AG04450 (cell line): ENCODE data around the gene LZTS3. TPM values are rescaled to one million over a fixed set of nuclear protein-coding genes. Genes with fewer than 3 reads are reported as not detected.
"Not testable (repeated sequence)": the region's sequence is repeated elsewhere in the genome, so short reads cannot be mapped to it uniquely, and the experiment has no call there.

Experiments
- CTCF ChIA-PET: fragments of 300-600, 350-600 bp; formaldehyde crosslinking; extraction: SDS; loops from one replicate; lab custom pipeline; 2022; ENCODE audit warnings: antibody characterized with exemption, inconsistent platforms; lab: Charles Lee
- POLR2A ChIA-PET: fragments of 350-600 bp; formaldehyde crosslinking; extraction: SDS; loops from one replicate; lab custom pipeline; 2021; ENCODE audit warnings: antibody characterized with exemption, inconsistent platforms; lab: Yijun Ruan, JAX
- DNase-seq: peaks from one replicate; pipeline ENCODE4 v3.0.0-alpha.2; 2011; ENCODE audit warnings: low read depth, low spot score
- H3K27ac ChIP-seq: one replicate; pipeline ENCODE4 v1.5.1; 2012; ENCODE audit warnings: low read depth, low read length, control low read depth
- H3K27me3 ChIP-seq: one replicate; pipeline ENCODE4 v1.6.0; 2012; ENCODE audit warnings: low read length; ENCODE audit not compliant: control insufficient read depth, insufficient read depth
- H3K4me3 ChIP-seq: 2 replicates; pipeline ENCODE4 v1.5.1; 2011; ENCODE audit warnings: mild to moderate bottlenecking, low read depth, low read length, control low read depth
- H3K9me3 ChIP-seq: 2 replicates; pipeline ENCODE4 v1.5.1; 2012; ENCODE audit warnings: low read length; ENCODE audit not compliant: control insufficient read depth, insufficient read depth
- polyA plus RNA-seq: library from polyadenylated mRNA; depleted of rRNA; stranded (reverse); fragments of >200 nt; gene quantifications from 2 replicates; pipeline ENCODE4 v1.2.3, GENCODE V29; 2011
- TF ChIP-seq, protein P1 (sequence below): IDR thresholded peaks from 2 replicates; pipeline ENCODE4 v1.5.1; 2011; ENCODE audit warnings: low read depth, low read length, control low read depth, inconsistent platforms

Gene LZTS3
- polyA plus RNA-seq, 1 experiment = 2.0 TPM

DNA sequence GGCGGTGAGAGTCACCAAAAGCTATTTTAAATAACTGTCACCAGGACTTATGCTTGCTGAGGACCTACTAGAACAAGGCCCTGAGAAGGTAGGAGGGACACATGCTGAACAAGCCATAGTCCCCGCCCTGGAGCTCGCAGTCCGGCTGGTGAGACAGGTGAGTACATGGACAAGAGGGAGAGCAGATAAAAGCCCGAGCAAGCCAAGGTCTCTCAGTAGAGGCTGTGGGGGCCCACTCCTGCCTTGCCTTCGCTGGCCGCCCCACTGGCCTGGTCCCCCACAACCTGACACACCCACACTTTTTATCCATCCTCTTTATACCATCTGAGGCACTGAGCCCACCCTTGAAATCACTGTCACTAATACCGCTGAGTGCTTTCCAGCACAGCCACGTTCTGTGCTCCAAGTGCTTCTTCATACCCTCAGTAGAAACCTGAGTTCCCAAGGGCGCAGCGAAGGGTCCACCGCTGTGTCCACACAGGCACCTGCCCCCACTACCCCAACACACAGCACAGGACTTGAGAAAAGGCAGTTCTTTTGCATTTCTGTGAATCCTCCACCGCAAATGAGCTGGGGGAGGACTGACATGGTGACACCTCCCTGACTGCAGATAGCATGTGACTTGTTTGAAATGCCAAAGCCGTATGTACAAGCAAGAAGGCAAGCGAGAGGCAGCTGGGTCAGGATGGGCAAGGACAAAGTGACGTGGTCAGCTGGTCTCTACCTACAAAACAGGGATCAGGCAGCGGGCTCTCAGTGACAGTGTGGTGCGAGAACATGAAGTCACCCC, 19.1 kb upstream of the LZTS3 start:
- H3K9me3 ChIP-seq = no peaks in the 10 kb centered on the region
- ChIA-PET CTCF (no interaction called here), POLR2A (no interaction called here)
- no peaks in the 10 kb centered on the region for H3K27me3 ChIP-seq
- H3K4me3 ChIP-seq = no peak overlapping the region
- no peak for DNase-seq
- TF ChIP-seq, protein P1, sequence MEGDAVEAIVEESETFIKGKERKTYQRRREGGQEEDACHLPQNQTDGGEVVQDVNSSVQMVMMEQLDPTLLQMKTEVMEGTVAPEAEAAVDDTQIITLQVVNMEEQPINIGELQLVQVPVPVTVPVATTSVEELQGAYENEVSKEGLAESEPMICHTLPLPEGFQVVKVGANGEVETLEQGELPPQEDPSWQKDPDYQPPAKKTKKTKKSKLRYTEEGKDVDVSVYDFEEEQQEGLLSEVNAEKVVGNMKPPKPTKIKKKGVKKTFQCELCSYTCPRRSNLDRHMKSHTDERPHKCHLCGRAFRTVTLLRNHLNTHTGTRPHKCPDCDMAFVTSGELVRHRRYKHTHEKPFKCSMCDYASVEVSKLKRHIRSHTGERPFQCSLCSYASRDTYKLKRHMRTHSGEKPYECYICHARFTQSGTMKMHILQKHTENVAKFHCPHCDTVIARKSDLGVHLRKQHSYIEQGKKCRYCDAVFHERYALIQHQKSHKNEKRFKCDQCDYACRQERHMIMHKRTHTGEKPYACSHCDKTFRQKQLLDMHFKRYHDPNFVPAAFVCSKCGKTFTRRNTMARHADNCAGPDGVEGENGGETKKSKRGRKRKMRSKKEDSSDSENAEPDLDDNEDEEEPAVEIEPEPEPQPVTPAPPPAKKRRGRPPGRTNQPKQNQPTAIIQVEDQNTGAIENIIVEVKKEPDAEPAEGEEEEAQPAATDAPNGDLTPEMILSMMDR = no peak
- H3K27ac ChIP-seq = no peak overlapping the region

DNA sequence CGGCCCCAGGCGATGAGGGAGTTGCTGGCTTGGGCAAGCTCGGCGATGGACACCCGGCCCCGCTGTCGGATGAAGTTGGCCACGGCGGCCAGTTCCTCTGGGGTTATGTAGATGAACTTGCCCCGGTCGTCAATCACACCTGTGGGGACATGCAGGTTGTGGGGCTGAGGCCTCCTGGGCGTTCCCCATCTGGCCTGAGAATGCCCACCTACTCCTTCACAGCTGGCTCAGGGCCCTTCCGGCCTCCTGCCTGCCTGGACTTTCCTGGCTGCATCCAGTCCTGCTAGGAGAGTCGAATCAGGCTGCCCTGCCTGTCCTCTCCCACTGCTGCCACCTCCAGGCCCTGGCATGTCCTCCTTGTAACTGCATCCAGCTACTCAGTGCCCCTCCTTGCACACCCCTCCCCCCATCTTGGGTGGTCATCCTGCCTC, 17.3 kb upstream of the LZTS3 start:
- TF ChIP-seq, protein P1 = no peak
- no peaks in the 10 kb centered on the region for H3K9me3 ChIP-seq
- no peak overlapping the region for H3K27ac ChIP-seq
- no peak for DNase-seq
- POLR2A ChIA-PET = no interaction called here
- CTCF ChIA-PET = no interaction called here
- no peak overlapping the region for H3K4me3 ChIP-seq
- no peaks in the 10 kb centered on the region for H3K27me3 ChIP-seq

DNA sequence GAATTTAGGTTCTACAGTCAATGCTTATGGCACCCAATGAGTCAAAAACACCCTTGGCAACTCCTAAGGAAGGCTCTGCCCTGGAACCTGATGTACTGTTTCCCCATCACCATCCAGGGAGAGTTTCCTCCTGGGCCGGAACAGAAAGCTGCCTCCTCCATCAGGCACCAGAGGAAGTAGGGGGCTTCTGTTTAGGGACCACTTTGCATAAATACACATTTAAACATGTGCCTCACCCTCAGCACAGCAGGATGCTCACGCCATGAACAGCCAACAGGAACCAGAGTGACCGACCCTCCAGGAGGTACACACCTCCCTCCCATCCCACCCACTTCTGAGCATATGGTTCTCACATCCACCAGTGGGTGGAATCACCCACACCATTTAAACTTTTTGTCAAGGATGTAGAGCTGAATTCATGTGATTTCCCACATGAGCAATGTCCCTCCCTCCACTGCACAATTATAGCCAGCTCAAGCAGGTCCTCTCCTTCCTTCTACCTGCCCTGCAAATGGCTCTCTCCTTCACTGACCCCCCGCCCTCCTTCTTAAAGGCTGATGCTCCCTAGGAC, 16.3 kb upstream of the LZTS3 start:
- Histone ChIP-seq H3K4me3 (no peak overlapping the region), H3K9me3 (no peaks in the 10 kb centered on the region), H3K27me3 (no peaks in the 10 kb centered on the region), H3K27ac (peak overlapping the region; percentile 11)
- TF ChIP-seq, protein P1 = no peak
- POLR2A ChIA-PET = no interaction called here
- DNase-seq = no peak
- CTCF ChIA-PET = interaction anchor here (0.6 kb wide), 1 partner anchor 31 kb away, joined by 3 read pairs; no protein-coding TSS in a partner anchor

DNA sequence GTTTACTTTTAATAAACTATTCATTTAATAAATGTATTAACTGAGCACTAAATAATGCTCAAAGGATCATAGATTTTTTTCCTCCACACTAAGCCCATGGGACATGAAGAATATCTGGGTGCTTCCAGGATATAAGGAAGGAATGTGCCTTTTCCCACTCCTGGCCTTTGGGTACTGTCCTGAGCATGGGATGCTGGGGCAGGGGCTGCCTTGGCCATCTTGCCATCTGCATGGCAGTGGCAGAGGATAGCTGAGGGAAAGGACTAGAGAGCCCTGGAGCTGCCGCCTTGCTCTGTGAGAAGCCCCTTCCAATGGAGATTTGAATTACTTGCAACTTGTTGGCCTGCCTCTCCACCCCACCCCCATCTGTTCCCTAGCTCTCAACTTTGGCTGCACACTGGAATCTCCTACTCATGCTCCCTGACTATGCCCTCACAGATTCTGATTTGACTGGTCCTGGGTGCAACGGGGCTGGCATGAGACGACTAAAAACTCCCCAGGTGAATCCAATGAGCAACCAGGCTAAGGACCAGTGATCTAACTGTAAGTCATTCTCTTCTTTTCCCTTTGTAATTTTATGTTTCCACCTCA, 15.6 kb upstream of the LZTS3 start:
- CTCF ChIA-PET = interaction anchor here (0.6 kb wide), 1 partner anchor 30 kb away, joined by 3 read pairs; no protein-coding TSS in a partner anchor

DNA sequence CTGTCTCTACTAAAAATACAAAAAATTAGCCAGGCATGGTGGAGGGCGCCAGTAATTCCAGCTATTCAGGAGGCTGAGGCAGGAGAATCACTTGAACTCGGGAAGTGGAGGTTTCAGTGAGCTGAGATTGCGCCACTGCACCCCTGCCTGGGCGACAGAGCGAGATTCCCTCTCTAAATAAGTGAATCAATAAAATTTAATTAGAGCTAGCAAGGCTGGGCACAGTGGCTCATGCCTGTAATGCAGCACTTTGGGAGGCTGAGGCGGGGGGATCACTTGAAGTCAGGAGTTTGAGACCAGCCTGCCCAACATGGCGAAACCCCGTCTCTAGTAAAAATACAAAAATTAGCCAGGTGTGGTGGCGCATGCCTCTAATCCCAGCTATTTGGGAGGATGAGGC, 14.5 kb upstream of the LZTS3 start:
- H3K27me3 ChIP-seq, DNase-seq, H3K4me3 ChIP-seq, H3K9me3 ChIP-seq, POLR2A ChIA-PET, H3K27ac ChIP-seq: not testable (repeated sequence)
- CTCF ChIA-PET = interaction anchor here (1.1 kb wide), 1 partner anchor 31 kb away, joined by 3 read pairs; no protein-coding TSS in a partner anchor

More for the DNA sequence above, 15.6 kb upstream of the LZTS3 start:
- POLR2A ChIA-PET = interaction anchor here (0.6 kb wide), 1 partner anchor 135 kb away, joined by 4 read pairs; no protein-coding TSS in a partner anchor
- H3K27ac ChIP-seq = no peak overlapping the region
- DNase-seq = no peak
- TF ChIP-seq, protein P1 = no peak
- H3K4me3 ChIP-seq = no peak overlapping the region
- H3K9me3 ChIP-seq = no peaks in the 10 kb centered on the region
- no peaks in the 10 kb centered on the region for H3K27me3 ChIP-seq
